Measurements from ENCODE around the gene MON2. TPM values are rescaled to one million over a fixed set of nuclear protein-coding genes. Genes with fewer than 3 reads are reported as not detected.
A peak's percentile ranks its signal among the peaks of the same experiment; 100 is the strongest.

Gene MON2
- total and polyA plus RNA-seq, 2 of the 13 experiments (the other 11 are each of a cell fraction or from before 2014, with no cell fraction given): 10.5 to 24.8 TPM

GRCh38 chr12:62631471-62632410 is 165.1 kb downstream of the MON2 start (continued):
- TF ChIP-seq HOXA9 (CRISPR knock-in tag; IDR thresholded peaks at IDR 0.05; ENCODE audit: borderline replicate concordance): no peak
- no peak; the same call in 1 of the 2 replicates for TF ChIP-seq ZNF160 (CRISPR knock-in tag; IDR thresholded peaks at IDR 0.05)
- peak; percentile 72 for TF ChIP-seq ZNF292 (CRISPR knock-in tag; IDR thresholded peaks at IDR 0.05; ENCODE audit: borderline replicate concordance, low read depth)
- TF ChIP-seq SP140L (CRISPR knock-in tag; IDR thresholded peaks at IDR 0.05; ENCODE audit: borderline replicate concordance): no peak
- TF ChIP-seq SIX4 (CRISPR knock-in tag; IDR thresholded peaks at IDR 0.05): no peak
- TF ChIP-seq SP1 (IDR thresholded peaks at IDR 0.05): no peak
- no peak for TF ChIP-seq SP1 (CRISPR knock-in tag; IDR thresholded peaks at IDR 0.05)
- peak; percentile 30; the same call in 1 of the 2 replicates for TF ChIP-seq IKZF5 (CRISPR knock-in tag; IDR thresholded peaks at IDR 0.05)
- TF ChIP-seq CBFB (CRISPR knock-in tag; IDR thresholded peaks at IDR 0.05): no peak
- TF ChIP-seq ZNF205 (CRISPR knock-in tag; IDR thresholded peaks at IDR 0.05): no peak
- peak; percentile 37; the same call in 1 of the 2 replicates for TF ChIP-seq GATAD2A (CRISPR knock-in tag; IDR thresholded peaks at IDR 0.05)
- TF ChIP-seq SSRP1 (CRISPR knock-in tag; IDR thresholded peaks at IDR 0.05): no peak
- TF ChIP-seq CREBL2 (CRISPR knock-in tag; IDR thresholded peaks at IDR 0.05; ENCODE audit: borderline replicate concordance): no peak
- TF ChIP-seq MIER2 (CRISPR knock-in tag; IDR thresholded peaks at IDR 0.05): no peak
- 0 out of 2 replicates have a peak, but pooled peaks have one; percentile 18 for TF ChIP-seq HDAC2 (CRISPR knock-in tag; IDR thresholded peaks at IDR 0.05)
- TF ChIP-seq GLI4 (CRISPR knock-in tag; IDR thresholded peaks at IDR 0.05; ENCODE audit: borderline replicate concordance): 0 out of 2 replicates have a peak, but pooled peaks have one; percentile 35
- TF ChIP-seq ZBTB1 (CRISPR knock-in tag; IDR thresholded peaks at IDR 0.05; ENCODE audit: borderline replicate concordance): no peak
- no peak for TF ChIP-seq ONECUT2 (CRISPR knock-in tag; IDR thresholded peaks at IDR 0.05)
- peak; percentile 54; the same call in 1 of the 2 replicates for TF ChIP-seq ZSCAN20 (CRISPR knock-in tag; IDR thresholded peaks at IDR 0.05; ENCODE audit: borderline replicate concordance)
- no peak for TF ChIP-seq ZSCAN25 (CRISPR knock-in tag; IDR thresholded peaks at IDR 0.05)
- TF ChIP-seq SAP130 (CRISPR knock-in tag; IDR thresholded peaks at IDR 0.05; ENCODE audit: low read depth): peak; percentile 18; the same call in 1 of the 2 replicates
- TF ChIP-seq ZNF549 (CRISPR knock-in tag; IDR thresholded peaks at IDR 0.05): no peak
- no peak for TF ChIP-seq MXI1 (IDR thresholded peaks at IDR 0.05; ENCODE audit: borderline replicate concordance, low read depth, low read length)
- peak; percentile 58 for TF ChIP-seq AGO2 (optimal IDR thresholded peaks at IDR 0.05; ENCODE audit: low read depth, low read length)
- TF ChIP-seq ZNF788 (CRISPR knock-in tag; IDR thresholded peaks at IDR 0.05; ENCODE audit: borderline replicate concordance): peak; percentile 72; the same call in 1 of the 2 replicates
- TF ChIP-seq ZNF891 (CRISPR knock-in tag; IDR thresholded peaks at IDR 0.05): no peak
- no peak for TF ChIP-seq ZNF432 (CRISPR knock-in tag; IDR thresholded peaks at IDR 0.05; ENCODE audit: borderline replicate concordance)
- TF ChIP-seq ZNF839 (CRISPR knock-in tag; IDR thresholded peaks at IDR 0.05; ENCODE audit: borderline replicate concordance): no peak
- no peak for TF ChIP-seq TCF7L2 (IDR thresholded peaks at IDR 0.05; ENCODE audit: low read depth, low read length)
- no peak for TF ChIP-seq ZNF580 (CRISPR knock-in tag; IDR thresholded peaks at IDR 0.05; ENCODE audit: borderline replicate concordance, low read depth)
